NOMO-1 treated with DMSO at 0.1 percent for 48 hours (cell line): ENCODE data around the gene SAP25.
"Not testable (repeated sequence)": the region's sequence is repeated elsewhere in the genome, so short reads cannot be mapped to it uniquely, and the experiment has no call there.

Experiments used
- DNase-seq: peaks from one replicate; lab custom pipeline; 2025; ENCODE audit not compliant: unreplicated experiment; lab: John Stamatoyannopoulos, UW

The SAP25 gene

DNA sequence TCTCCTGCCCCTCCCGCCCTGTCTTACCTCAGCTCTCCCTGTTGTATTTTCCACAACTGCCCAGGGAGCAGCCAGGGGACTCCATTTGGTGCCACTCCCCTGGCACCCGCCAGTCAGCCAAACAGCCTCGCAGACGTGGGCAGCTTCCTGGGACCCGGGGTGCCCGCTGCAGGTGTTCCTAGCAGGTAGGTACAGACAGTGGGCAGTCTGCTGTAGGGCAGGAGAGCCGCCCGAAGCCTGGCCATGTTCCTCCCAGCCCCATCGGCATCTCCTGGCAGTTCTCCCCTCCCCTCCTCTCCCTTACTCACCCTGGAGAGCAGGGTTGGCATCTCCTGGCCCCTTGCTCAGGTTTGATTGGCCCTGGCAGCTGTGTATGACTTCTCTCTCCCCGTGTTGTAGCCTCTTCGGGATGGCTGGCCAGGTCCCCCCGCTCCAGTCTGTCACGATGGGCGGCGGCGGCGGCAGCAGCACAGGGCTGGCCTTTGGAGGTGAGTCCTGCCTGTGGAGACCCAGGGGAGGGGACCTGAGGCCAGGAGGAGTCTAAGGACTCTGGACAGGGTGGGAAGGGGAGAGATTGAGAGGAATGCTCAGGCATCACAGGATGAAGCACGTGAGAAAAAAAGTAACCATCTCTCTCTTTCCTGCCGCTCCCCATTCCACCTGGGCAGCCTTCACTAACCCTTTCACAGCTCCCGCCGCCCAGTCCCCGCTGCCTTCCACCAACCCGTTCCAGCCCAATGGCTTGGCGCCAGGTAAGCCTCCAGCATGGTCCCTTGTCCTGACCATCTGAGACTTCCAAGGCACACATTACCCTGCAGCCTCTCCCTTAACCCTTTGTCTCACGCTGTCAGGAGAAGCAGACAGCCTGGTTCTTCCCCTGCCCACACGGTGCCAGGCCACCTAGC lies 11.3 kb downstream of the SAP25 start:
- DNase-seq = no peak

DNA sequence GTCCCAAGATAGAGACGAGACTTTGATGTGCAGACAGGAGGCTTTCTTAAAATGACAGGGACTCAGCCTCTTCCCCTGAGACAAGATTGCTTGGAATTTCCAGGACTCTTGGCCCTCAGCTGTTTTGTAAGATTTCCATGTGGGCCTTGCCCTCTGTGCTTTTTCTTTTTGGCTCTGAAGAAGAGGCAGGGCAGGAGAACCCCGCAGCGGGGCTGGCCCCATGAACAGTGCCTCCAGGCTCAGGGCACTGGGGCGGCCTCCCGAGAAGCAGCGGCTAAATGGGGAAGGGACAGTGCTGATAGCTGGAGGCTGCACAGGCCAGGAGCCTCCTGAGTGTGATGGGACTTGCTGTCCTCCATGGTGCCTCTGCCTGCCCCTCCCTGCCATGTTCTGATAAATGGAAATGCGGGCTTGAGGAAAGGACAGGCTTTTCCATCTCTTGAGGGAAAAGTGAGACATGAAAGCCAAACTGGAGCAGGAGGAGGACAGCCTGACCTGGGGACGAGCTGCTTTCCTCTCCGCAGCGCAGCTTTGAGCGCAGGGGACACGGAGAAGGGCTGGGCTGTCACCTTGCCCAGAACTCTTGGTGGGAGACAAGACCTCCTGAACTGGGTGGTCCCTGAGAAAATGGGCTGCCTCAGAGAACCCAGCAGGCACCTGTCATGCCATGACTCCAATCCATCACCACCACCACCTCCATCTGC lies 12.1 kb downstream of the SAP25 start:
- DNase-seq = no peak

DNA sequence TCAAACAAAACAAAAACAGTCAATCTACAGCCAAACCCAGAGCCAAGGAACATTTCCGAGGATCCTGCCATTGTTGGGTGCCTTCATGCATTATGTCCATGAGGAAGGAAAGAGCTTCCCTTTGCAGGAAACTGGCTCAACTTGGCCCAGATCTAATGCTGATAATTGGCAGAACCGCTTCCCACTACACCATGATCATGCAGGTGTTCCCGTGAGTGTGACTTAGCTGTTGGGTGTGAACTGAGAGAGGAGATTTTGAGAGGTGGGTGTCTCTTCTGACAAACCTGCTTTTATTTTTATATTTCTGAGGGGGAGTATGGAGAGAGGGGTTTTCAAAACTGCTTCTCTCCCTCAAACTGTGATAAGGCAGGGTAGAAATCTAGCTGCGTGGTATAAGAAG lies 14.6 kb downstream of the SAP25 start:
- no peak for DNase-seq

DNA sequence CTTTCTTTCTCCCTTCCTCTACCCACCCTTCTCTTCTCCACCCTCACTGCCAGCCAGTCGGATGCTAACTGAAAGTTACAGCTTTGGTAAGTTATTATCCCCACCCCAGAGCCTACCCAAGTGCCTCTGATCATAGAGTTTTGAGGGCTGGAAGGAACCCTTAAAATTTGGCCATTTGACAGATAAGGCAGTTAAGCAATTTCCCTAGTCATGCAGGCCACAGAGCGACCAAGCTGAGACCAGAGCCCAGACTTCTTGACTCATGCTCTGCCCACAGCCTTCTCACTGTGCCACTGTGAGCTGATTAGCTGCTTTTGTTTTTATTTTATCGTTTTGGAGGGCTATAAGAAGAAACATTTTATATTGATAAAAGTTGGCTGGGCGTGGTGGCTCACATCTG lies 17.2 kb downstream of the SAP25 start:
- peak; percentile 77 for DNase-seq

DNA sequence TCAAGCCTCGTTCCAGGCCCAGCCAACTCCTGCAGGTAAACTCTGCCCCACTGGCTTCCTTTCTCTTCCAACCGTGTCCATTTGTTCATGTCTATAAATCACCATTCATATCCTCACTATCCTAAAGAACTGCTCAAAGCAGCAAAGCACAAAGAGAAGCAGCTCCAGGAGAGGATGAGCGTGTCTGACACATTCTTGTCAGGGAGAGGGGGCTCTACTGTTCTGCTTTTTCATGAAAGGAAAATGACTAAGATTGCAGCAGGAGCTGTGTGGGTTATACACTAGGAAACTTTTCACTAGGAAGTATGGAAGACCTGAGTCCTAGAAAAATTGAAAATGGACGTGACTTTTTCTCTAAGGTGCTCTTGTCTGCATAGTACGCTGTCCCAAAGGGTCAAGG lies 18.0 kb downstream of the SAP25 start:
- DNase-seq = no peak

DNA sequence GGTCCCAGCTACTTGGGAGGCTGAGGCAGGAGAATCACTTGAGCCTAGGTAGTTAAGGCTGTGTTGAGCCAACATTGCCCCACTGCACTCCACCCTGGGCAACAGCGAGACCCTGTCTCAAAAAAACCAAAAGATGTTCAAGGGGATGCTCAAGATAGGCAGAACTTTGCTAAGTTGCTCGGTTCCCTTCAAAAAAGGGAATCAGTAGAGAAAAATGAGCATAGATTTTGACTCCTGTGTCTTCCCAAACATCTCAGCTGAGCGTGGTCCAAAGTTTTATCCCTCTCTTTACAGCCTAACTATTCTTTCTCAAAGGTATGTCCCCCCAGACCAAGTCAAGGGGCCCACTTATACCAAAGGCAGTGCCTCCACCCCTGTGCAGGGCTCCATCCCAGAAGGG lies 20.7 kb downstream of the SAP25 start:
- DNase-seq = no peak

DNA sequence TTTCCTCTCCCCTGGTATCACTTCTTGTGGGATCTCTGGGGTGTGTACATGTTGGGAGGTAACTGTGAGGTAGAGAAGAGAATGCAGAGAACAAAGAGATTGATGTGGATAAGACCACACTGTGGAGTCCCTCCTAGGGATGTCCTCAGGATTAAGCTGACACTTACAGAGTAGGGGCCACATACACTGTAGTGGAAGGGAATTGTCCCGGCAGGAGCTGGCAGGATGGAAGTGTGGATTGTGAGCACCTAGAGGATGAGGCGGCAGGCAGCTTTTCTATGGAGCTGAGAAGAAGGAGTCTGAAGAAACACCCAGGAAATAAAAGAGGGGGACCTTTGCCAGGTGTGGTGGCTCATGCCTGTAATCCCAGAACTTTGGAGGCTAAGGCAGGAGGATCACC lies 21.2 kb downstream of the SAP25 start:
- DNase-seq = no peak

DNA sequence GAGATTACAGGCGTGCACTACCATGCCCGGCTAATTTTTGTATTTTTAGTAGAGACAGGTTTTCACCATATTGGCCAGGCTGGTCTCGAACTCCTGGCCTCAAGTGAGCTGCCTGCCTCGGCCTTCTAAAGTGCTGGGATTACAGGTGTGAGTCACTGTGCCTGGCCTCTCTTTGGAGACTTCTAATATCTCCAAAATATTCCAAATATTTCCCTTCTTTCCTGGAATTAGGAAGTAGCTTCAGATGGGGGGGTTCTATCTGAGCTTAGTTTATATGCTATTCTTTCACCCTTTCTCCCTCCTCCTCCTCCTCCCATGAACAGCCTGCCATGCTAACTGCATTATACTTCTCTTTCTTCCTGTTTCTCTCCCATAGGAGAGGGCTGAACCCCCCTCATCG lies 25.3 kb downstream of the SAP25 start:
- not testable (repeated sequence) for DNase-seq

DNA sequence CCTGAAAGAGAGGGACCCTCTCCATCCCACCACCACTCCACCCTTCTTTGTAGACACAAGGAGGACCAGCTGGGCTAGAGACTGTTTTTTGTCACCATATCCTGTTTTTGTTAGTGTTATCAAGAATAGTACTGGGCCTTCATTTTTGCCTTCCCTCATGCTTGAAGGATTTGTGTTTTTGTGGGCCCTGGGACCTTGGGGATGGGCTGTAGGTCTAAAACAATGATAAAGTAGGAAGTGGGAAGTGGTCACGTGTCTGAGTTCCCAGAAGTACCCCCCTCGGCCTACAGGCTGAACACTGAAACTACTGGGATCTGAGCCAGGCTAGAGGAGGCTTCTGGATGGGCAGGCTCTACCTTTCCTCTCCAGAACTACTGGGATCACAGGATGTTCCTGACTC lies 25.8 kb downstream of the SAP25 start:
- DNase-seq = no peak

DNA sequence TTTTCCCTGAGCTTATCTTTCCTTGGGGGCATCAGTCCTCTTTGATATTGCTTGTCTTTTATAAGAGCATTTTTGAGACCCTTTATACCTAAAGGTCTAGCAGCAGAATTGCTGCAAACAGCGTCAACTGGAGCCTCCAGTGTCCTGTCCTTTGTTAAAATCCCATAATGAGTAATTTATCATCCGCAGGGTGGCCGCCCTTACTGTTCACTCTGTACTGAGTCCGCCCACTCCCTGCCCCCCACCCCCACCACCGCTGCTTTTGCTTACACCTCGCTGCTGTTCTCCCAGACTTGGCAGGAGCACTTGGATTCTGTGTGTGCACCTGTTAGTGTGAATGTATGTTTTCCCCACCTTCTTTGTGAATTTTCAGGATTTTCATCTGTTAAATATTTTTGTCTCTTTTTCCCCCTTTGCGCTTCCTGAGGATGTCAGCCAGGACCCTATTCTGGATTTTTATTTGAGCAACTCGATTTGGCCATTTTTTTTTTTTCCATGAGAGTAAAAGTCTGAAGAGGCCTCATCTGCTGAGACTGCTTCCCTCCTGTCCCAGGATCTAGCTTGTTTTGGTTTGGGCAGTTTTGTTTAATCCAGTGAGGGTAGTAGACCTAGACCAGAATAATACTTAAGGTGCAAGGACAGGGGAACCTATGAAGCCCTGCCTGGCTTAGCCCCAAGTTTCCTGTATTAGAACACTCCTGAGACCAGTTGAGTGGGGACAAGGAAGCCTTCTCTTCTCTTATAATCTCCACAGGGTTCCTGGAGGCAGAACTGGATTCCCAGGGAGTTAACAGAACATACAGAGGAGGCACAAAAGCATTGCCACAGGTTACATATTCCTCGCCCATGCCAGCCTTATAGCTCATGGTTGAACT lies 26.5 kb downstream of the SAP25 start:
- DNase-seq = no peak

DNA sequence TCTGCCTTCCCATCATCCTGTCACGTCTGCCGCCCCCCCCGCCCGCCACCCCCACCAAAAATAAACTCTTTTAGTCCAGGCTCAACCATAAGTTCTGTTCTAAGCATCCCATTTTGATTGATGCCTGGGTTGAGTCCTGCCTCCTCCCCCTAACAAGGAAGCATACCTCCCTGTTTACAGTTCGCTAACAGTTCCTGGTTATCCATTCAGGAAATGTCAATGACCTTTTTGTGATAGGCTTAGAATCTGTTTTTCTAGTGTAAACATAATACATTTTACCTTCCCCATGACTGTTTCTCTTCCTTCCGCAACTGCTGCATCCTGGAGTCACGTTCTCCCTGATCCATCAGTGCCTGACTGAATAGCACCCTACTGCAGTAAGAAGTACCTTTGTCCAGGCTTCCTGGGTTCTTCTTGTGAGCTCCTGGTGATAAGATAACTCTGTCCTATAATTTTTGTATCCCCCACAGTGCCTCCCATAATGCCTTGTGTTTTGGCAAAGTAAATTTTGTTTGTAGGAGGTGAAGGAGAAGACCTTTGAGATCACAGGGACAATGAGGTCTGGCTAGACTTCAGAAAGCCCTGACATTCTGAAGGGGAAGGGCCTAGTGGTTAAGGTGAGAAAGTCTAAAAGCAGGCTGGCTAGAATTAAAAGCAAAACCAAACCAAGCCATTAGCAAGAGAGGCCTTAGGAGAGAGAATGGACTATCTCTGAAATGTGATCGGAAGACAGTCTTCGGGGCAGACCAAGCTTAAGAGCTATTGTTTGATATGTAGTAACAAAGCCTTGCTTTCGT lies 27.4 kb downstream of the SAP25 start:
- DNase-seq = no peak

DNA sequence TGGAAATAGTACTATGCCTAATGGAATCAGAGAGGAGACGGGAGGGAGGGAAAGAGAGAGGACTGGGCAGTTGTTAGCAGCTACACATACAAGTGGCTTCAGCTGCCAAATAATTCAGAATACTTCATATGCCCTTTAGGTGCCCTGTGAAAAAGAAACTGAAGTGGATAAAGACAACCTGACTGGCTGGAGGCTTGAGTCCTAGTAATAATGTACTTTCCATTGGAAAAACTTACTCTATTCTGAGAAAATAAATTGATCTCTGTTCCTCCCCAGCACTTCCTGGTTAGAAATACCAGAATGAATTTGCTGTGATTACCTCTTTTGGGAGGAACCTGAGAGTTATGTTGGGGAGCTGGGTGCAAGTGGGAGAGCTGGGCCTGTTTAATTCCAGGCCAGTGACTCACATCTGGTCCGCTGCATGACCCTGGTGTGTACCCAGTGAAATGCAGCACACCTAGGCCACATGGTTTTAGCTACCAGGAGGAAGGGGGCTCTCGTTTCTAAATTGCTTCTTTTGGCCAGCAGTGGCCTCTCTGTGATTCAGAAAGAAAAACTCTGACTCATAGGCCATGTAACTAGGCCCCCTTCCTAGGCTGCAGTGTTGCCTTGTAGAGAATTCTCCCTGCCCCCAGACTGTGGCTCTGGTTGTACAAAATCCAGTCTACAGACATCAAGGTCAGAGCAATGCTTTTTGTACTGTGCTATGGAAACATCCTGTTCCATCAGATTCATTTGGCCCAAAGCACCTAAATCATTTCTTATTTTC lies 28.2 kb downstream of the SAP25 start:
- DNase-seq = peak; percentile 63

DNA sequence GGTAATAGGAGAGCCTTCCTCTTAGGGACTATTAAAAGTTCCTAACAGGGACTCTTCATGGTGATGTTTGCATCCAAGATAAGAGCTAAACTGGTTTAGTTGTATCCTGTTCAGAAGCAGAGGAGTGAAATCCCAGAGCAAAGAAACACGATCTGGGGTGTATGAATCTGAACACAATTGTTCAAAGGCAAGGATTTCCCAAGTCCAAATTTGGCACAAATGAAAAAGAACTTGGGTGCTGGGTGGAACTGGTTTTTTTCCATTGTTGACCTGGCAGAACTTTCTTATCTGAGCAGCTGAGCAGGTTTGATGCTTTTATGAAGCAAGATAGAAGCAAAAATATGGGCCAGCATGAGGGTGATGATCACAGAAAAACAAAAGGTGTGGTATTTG lies 28.7 kb downstream of the SAP25 start:
- no peak for DNase-seq

DNA sequence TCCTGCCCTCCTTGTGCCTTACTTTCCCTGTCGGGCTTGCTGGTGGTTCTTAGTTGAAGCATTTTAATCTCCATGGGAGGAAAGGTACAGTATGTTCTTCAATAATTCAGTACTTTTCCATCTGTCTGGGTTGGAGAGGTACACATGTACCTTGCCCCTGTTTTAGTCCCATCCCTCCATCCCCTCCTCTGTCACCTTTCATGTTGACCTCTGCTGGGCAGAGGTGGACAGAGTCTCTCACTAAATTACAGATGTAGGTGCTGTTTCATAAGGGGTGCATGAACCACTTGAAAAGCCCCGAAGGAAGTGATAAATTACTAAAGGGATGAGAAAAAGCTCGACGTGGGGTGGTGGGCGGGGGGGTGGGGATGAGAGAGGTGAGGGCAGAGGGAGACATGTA lies 29.3 kb downstream of the SAP25 start:
- no peak for DNase-seq

DNA sequence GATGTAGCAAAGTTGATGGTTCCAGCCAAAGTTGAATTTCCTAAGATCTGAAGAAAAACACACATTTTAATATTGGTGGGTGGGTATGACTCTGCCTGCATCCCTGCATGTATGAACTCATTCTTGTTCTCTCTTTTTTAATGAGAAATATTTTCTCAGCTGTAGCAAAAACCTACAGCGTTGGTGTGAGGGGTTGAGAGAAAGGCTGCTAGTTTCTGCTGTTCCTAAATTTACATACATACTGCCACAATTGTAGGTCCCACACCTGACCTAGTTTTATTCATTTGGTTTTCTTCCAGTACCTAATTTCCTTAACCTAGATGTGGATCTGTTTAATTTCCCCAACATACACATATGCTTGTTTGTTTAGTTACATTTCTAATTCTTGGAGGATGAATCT lies 30.1 kb downstream of the SAP25 start:
- no peak for DNase-seq

DNA sequence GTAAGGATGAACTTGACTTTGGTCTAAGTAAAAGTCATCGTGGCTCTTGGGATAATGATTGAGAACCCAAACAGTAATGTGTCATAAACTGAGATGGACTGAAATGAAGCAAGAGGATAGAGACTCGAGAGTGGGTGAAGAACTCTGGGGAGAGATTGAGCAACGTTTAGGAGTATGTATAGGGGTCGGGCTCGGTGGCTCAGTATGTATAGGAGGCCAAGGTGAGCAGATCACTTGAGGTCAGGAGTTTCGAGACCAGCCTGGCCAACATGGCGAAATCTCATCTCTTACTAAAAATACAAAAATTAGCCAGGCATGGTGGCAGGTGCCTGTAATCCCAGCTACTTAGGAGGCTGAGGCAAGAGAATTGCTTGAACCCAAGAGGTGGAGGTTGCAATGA lies 32.4 kb downstream of the SAP25 start:
- DNase-seq = peak; percentile 8

DNA sequence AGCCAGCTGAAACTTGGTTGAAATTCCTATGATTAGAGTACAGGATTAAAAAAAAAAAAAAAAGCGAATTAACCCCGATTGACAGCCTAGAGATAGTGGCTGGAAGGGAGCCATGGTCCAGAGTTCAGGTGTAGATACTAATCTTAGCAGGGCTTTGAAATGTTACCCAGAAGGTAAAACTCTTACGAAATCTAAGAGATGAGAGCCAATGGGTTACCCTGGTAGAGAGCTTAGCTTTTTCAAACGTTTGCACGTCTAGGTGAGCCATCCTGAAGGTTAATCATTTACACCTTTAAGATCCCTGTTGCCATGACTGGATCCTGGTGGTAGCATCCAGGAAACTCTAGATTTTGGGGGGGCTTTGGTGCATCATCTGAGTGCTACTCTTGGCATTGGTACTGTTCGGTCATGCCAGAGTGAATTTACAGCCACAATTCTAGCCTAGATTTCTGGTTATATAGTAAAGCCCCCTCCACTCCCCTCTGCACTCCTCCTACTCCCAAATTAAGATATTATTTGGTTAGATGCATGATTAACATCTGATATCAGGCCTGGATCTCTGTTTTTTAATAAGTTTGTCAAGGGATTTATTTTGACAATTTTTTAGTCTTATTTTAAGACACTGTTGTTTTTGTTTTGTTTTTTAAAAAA lies 33.5 kb downstream of the SAP25 start:
- DNase-seq = no peak

DNA sequence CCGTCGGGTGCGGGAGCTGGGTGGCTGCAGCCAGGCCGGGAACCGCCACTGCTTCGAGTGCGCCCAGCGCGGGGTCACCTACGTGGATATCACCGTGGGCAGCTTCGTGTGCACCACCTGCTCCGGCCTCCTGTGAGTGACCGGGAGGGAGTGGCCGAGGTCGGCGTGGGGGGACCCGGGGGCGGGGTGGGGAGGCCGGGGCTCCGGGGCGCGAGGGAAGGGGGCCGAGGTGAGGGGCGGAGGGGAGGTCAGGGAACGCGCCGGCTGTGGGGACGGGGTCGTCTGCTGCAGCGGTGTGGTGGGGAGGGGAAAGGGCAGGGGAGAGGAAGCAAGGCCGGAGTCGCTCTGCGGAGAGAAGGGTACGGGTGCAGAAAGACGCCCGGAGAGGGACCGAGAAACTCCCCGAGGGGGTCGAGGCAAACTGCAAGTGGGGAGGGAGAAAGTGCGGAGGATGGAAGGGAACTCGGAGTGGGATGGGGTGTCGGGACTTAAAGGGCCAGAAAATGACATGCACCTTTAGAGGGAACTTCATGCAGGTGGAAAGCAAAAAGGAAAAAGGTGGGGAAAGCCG lies 34.2 kb downstream of the SAP25 start:
- no peak for DNase-seq
